HG02588 (cell line): ENCODE results near the gene TBX4.

Experiments used
- ATAC-seq: cut with Tn5 transposase; IDR thresholded peaks from one replicate; pipeline ENCODE4 v1.9.1; 2021; ENCODE audit warnings: mild to moderate bottlenecking, moderate library complexity; ENCODE audit not compliant: unreplicated experiment

TBX4 gene

DNA sequence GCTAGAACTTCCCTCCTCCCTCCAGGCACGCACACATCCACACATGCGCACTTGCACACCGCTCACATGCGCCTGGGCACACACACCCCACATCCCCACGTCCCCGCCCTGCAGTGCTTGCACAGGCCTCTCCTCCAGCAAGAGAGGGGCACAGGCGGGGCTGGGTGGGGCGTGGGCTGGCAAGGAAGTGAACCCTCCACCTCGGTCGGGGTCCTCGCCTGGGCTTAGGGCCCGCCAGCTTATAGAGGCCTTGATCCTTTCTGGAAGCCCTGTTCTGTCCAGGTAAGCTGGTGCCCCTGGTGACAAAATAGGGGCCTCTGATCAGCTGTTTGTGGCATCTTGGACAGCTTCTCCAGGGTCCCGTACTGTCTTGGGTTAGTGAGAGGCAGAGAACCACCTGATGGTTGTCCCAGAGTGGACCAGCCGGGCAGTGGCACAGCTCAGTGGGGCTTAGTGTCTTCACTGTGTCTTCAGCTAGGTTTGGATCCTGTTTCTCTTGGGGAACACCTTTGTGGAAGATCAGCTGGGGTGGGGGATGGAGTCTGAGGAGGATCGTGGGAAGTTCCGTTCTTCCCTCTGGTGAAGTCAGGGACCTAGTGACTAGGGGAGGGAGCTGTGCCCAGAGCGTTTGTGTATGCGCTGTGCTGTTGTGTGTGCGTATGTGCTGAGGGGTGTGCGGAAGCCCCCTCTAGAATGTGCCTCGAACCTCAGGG, 12.1 kb downstream of the TBX4 start:
- no peak for ATAC-seq

DNA sequence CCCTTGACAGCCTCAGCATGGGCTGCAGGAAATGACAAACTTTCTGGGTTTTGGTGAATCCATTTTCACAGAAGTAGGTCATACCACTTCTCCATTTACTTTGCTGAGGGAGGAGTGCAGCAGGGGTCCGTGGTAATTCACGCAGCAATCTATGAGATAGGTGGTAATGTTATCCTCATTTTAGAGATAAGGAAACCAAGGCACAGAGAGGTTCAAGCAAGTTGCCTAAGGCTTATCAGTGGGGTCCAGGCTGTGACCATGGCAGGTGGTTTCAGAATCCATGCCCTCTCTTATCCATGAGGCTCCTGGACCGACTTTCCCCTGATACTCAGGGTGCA, 12.6 kb downstream of the TBX4 start:
- no peak for ATAC-seq

DNA sequence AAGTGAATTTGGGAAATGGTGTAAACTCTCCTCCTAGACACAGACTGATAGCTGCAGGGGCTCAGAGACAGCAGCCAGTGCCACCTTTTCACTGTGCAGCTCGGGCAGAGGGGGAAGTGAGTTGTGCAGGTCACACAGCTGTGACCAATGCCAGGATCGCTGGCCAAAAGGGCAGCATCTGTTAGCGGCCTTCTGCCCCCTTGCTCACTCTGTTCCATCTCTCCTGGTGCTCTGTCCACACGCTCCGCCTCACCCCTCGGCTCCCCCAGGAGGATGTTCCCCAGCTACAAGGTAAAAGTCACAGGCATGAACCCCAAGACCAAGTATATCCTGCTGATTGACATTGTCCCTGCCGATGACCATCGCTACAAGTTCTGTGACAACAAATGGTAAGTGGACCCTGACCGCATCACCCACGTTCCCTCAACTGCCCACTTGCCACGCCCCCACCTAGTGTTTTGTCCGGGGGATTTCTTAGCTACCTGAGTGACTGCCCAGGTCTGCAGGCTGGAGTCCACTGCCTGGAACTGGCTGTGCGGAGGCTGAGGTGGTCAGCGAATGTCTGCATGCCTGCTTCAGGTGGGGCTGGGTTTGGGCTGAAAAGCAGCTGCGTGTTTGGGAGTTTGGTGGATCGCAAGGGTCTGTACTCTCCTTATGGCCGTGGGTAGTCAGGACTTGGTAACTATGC, 13.5 kb downstream of the TBX4 start:
- no peak for ATAC-seq

DNA sequence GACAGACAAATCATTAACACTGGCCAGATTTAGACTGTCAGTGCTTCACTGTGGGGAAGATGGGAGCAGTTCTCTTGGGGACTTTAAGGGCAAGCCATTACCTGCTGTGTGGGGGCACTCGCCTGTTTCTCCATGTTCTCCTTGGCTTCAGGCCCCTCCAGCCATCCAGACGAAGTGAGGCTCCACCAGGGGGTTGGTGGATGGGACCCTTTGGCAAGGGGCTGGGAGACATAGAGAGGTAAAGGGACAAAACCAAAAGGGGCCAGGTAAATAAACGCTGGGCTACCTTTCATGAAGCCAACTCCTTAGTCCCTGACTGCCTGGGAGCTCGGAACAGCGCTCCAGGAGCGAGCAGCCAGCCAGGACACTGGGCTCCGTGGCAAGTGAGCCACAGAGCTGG, 14.0 kb downstream of the TBX4 start:
- no peak for ATAC-seq

DNA sequence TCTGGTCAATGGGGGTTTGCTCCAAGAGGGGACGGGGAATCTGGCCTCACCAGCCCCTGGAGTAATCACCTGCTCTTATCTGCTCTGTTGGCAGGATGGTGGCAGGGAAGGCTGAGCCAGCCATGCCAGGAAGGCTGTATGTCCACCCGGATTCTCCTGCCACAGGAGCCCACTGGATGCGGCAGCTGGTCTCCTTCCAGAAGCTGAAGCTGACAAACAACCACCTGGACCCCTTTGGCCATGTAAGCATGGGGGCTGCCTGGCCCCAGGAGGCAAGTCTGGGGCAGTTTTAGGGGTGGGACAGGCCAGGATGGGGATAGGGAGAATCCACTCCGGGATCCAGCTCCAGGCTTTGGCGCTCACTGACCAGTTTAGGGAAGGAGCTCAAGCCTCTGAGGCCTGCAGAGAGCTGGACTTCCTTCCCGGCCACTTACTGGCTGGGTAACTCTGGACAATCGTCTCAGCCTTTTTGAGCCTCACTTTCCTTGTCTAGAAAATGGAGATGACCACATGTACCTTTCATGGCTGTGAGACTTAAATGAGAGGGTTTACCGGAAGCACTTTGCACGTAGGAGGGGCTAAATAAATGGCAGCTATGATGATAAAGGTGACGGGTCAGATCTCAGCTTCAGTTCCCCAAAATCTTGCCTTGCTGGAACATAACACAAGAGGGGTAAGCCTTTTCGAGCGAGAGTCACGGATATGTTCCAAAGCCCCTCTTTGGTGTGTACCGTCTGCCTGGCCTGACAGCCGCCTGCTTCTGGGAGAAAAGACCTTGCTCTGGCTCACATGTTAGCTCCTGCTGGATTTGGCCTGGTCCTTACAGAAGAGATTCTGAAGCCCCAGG, 15.4 kb downstream of the TBX4 start:
- no peak for ATAC-seq

DNA sequence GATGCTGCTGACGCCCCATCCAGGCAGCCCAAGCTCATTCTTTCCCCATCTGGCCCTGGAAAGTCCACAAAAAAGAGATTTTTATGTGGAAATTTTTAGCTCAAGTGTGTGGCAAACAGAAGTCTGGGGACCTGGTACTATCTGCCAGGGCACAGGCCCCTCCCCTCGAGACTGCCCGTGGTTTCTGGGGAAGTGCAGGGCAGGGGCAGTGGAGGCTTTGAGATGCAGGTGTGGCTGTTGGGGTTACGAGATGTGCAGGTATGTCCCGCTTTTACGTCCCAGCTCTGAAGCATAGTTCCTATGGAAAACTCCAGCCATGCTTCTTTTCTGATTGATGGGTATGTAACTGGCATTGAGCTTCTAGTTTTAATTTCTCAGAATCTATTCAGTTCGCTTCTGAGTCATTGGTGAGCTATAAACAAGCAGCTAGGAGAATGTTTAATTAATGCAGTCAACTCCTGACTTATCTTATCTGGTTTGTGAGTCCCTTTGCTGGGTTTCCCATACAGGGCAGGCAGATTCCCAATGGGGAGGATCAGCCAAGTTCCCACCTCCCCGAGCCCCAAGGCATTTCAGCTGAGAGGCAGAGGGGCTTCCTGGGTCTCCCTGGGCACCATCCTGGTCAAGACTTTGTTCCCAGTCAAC, 16.2 kb downstream of the TBX4 start:
- no peak for ATAC-seq

GRCh38 chr17:61469474-61469873, 17.3 kb downstream of the TBX4 start:
- no peak for ATAC-seq

DNA sequence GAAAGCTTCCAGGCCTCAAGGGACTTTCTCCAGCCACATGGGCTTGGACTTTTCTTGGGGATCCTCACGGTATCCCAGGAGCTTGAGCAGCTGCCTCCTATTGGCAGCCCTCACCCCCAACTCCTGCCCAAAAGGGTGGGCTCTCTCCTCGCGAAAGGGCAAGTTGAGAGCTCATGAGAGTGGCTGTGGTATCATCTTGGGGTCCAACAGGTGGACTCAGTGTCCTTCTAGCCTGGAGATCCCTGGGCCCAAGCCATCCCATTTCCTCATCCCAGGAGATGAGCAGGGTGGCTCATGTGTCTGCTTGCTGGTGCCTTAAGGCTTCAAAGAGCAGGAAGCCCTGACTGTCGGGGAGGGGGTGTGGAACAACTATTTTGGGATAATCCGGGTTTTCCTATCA, 17.7 kb downstream of the TBX4 start:
- no peak for ATAC-seq

DNA sequence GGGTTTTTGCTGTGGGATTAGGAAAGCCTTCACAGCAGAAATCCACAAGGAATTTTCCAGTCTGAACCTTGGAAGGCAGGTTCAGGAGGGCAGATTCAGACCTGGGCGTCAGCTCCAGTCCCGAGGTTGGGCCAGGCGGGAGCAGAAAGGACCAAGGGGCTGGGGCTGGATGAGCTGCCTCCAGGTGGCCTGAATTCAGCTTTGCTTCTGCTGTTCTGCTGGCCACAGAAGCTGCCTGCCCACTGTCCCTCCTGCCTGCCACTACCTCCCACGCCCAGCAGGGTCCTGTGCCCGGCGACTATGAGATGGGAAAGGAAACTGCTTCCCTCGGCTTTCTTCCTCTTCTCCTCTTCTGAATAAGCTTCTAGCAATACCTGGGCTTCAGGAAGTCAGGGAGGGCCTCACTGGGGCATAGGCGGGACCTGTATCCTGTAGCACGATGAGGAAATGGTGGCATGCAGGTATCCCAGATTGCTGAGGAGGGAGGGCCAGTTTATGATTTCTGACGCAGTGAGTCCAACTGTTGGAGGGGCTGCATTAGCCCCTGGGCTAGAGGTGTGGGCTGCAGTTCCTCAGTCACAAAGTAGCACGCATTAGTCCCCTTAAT, 18.4 kb downstream of the TBX4 start:
- no peak for ATAC-seq

GRCh38 chr17:61474235-61474927, 22.2 kb downstream of the TBX4 start:
- ATAC-seq, result no peak

GRCh38 chr17:61474934-61475333, 22.7 kb downstream of the TBX4 start:
- no peak for ATAC-seq

GRCh38 chr17:61475726-61476125, 23.5 kb downstream of the TBX4 start:
- no peak for ATAC-seq

DNA sequence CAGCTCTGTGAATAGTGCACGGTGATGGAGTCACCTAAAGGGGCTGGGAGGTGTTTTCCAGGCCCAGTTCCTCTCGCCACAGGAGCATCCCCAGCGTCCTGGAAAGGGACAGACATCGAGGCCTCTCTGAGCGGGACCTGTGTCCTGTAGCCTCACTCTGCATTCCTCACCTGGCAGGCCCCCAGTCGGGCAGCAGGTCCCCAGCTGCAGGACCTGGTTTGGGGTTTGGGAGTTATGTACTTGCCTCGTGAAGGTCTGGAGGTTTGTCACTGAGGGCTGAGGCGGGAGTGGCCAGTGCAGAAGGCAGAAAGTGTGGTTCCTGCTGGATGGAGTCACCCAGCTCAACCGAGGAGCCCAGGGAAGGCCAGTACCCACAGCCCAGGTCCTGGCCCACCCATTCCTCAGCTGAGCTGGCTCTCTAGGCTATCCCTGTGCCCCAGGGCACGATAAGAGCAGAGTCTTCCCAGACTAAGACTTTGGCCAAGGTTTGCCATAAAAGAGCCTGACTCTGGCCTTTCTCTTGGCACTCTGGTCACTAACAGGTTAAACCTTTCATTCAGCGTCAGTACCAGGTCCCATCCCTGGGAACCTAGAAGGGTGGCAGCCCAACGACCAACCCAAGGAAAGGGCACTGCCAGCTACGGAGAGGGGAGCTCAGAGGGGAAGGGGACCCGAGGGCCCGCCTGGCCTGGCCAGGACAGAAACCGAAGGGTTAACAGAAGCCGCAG, 24.4 kb downstream of the TBX4 start:
- no peak for ATAC-seq

DNA sequence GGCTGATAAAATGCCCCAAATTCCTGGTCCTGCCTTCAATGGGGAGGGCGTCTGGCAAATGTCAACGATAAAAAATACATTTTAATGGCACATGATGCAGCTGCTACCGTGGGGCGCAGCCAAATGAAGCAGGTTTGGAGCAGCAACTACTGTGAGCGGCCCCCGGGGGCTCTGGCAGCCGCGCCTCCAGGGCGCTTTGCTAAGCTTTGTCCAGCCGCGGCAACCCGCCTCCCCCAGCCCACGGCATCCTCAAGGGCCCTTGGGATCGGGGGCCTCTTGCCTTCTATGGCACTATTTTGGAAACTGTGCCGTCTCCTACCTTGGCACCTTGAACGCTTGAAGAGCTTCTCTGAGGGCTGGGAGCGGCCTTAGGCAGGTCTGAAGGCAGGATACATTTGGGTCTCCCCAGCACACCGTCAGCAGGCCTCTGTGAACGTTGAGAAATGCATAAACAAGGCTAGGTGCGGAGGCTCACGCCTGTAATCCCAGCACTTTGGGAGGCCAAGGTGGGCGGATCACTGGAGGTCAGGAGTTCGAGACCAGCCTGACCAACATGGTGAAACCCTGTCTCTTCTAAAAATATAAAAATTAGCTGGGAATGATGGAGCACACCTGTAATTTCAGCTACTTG, 25.1 kb downstream of the TBX4 start:
- no peak for ATAC-seq

DNA sequence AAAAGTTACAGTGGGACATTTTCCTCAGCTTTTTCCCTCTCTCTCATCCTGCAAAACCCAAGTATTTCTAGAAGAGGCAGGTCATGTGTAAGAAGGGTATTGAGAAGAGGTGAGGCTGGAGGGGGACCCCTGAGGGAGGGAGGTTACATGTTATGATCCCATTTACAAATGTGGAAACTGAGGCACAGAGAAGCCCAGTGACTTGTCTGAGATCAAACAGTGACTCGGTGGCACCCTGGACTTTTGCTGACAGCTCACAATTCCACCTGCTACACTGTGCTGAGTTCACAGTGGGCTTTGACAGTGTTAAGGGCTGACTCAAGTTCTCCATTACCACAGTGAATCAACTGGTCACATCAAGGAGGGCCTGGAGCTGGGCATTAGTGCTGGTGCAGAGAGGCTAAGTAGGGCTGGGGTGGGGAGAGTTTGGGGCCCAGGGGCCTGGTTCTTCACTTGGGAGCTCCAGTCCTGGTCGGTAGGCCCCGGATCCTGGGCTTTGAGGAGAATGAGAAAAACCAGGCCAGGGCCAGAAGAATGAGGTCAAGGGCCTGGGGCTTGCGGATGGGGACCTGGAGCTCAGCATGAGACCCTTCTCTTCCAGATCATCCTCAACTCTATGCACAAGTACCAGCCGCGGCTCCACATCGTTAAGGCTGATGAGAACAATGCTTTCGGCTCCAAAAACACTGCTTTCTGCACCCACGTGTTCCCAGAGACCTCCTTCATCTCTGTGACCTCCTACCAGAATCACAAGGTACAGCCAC, 26.0 kb downstream of the TBX4 start:
- no peak for ATAC-seq

- no peak for ATAC-seq
Measured at GRCh38 chr17:61478790-61479492, 26.7 kb downstream of the TBX4 start.

GRCh38 chr17:61479493-61480413, 27.5 kb downstream of the TBX4 start:
- no peak for ATAC-seq
